Medulla oblongata (tissue), 1 donor: ENCODE measurements around the gene HSPA12A.

Experiments used
- DNase-seq: peaks from one replicate; pipeline ENCODE4 v3.0.0-alpha.2; 2015; ENCODE audit errors: extremely low spot score

HSPA12A gene

GRCh38 chr10:116630020-116630419, 112.3 kb downstream of the HSPA12A start:
- DNase-seq: no peak

DNA sequence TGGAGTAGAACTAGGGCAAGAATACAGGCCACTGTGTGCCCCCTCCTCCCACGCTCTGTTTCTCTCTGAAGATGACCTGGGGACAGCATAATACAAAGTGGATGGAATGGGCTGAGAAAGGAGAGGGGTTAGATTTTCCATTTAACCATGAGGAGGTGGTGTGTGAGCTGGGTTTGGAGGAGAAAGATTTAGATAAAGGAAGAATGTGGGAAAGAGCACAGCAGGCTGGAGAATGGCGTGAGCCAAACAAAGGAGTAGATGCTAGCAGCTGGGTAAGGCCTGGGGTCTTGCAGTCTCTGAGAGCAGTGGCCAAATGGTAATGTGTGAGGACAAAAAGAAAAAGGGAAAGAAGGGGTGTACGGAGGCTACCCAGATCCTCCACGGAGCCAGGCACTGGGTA, 113.0 kb downstream of the HSPA12A start:
- no peak for DNase-seq

GRCh38 chr10:116627386-116627933, 114.9 kb downstream of the HSPA12A start:
- peak; percentile 9 for DNase-seq

GRCh38 chr10:116626815-116627214, 115.6 kb downstream of the HSPA12A start:
- no peak for DNase-seq

- no peak for DNase-seq
Observed at GRCh38 chr10:116625845-116626244, 116.5 kb downstream of the HSPA12A start.

DNA sequence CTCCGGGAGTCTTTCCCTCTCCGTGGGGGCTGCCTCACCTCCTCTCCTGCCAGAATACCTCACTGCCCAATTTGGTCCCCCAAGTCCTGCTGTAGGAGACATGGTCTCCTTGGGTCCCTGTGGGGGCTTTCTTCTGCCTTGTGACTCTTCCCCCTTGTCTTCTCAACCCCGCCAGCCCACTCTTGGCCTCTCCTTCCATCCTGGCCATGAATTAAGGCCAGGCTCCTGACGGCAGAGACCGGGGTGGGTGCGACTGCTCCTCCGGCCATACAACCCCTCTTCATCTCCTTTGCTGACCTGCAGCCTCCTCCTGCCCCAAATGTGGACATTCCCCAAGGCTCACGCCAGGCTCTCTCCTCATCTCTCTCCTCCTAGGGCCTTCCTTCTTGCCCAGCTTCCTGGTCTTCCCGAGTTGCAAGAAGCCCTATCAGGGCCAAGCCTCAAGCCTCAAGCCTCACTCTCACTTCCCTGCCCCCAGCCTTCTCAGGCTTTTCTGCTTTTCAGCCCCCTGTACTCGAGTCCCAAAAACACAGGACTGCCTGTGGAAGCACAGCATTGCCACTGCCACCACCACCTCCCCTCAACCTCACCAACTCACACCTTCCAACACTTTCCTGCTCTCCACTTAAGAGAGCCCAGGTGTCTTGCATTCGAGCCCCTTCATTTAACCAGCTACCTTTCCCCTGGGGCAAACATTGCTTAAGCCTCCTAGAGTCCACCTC, 120.3 kb downstream of the HSPA12A start:
- no peak for DNase-seq

DNA sequence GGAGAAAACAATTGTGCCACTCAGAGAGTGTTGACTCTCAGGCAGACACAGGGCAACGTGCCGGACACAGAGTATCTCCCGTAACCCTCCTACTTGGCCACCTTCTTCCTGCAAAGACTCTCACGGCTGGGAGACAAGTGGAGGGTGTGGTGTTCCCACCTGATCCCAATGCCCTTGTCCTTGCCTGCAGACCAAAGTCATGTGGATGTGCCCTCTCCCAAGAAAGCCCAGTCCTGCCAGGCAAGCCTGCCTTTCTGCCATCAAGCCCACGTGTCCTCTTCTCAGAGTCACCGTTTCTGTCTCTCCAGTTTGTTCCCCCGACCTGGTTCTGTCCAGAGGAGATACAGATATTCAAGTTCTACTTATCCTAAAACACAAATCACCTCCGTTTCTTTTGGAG, 120.9 kb downstream of the HSPA12A start:
- no peak for DNase-seq
